D721Med (cell line): Measurements from ENCODE around the gene PRR5L.
A peak's percentile ranks its signal among the peaks of the same experiment; 100 is the strongest.

ENCODE experiments used
- DNase-seq: peaks from one replicate; pipeline ENCODE4 v3.0.0; 2011; ENCODE audit warnings: low spot score; ENCODE audit not compliant: insufficient read length
- FAIRE-seq: peaks from 2 replicates; lab custom pipeline; 2011; peaks lifted over from hg19 to GRCh38; lab: Jason Lieb, UNC
- TF ChIP-seq, protein P1 (sequence below): IDR thresholded peaks from 2 replicates; pipeline ENCODE4 v1.5.1; 2012; ENCODE audit warnings: mild to moderate bottlenecking, control low read depth; ENCODE audit not compliant: insufficient read depth; ENCODE audit errors: missing control alignments

The PRR5L gene

DNA sequence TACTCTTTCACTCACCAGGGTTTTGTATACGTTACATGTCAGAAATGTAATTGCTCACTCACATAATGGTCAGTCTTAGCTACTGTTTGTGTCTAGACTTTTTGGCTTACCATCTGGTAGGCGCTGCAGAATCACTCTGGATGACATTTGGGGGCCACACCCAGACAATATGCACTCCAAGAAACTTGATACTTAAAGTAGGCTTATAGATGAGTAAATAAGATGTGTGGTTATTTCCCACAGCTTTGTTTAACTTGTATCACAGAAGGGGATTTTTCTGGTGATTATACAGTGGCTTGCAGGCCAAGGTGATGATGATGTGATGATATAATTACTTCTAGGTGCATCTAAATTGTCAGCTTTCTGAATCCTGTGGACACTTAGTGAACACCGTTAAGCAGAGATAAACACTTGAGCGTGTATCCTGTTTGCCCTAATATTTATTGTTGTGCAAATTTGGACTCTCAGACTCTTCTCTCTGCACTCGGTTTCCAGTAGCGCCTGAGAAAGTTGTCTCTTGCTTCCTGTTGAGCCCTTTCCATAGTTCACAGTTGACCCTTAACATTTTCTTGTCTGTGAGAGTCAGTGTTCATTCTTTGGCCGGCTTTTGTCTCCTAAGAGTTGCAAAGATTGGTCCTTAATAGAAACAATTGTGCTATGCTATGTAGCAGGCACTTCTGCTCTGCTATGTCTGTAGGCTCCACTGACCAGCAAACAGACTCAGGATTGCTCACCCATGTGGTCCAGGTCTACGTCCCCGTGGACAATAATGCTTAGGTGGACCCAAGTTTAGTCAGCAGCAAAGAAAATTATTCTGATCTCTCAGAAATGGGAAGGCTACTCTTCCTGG, 89.3 kb downstream of the PRR5L start:
- TF ChIP-seq, protein P1, sequence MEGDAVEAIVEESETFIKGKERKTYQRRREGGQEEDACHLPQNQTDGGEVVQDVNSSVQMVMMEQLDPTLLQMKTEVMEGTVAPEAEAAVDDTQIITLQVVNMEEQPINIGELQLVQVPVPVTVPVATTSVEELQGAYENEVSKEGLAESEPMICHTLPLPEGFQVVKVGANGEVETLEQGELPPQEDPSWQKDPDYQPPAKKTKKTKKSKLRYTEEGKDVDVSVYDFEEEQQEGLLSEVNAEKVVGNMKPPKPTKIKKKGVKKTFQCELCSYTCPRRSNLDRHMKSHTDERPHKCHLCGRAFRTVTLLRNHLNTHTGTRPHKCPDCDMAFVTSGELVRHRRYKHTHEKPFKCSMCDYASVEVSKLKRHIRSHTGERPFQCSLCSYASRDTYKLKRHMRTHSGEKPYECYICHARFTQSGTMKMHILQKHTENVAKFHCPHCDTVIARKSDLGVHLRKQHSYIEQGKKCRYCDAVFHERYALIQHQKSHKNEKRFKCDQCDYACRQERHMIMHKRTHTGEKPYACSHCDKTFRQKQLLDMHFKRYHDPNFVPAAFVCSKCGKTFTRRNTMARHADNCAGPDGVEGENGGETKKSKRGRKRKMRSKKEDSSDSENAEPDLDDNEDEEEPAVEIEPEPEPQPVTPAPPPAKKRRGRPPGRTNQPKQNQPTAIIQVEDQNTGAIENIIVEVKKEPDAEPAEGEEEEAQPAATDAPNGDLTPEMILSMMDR = no peak
- DNase-seq (no peak), FAIRE-seq (peak; percentile 44)

DNA sequence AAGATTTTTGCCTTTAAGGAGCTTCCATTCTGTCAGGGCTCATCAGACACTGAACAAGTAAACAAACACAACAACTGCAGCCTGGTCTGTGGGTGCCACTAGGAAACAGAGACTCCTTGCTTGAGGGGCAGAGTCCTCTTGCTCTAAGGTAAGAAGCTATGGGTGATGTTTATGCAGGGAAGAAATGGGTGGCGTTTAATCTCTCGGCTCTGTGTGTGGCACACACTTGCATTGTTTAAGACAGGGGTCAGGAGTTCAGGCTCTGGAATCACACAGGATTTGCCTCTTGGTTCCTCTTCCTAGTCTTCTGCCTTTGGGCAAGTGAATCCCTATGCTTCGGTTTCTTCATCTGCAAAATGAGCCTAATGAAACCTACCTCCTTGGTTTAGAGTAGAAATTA, 90.3 kb downstream of the PRR5L start:
- FAIRE-seq = no peak
- TF ChIP-seq, protein P1 = no peak
- DNase-seq = no peak

DNA sequence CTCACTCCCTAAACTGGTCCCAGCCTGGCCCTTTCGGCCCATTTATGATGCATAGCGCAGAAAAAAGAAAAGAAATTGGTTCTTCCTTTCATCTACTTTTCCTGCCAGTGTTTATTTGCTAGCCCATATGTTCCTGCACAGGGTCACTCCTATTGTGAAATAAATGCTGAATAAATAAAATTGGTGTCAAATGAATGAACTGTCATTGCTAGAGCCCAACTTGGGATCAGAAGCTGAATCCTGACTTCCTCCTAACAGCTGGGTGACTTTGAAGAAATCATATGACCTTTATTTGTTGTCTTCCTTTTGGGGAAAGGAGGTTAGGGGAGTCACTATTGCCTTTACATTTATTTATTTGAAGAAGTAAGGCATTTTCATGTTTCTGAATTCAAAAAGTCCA, 92.0 kb downstream of the PRR5L start:
- FAIRE-seq (no peak), DNase-seq (no peak)
- TF ChIP-seq, protein P1 = no peak

DNA sequence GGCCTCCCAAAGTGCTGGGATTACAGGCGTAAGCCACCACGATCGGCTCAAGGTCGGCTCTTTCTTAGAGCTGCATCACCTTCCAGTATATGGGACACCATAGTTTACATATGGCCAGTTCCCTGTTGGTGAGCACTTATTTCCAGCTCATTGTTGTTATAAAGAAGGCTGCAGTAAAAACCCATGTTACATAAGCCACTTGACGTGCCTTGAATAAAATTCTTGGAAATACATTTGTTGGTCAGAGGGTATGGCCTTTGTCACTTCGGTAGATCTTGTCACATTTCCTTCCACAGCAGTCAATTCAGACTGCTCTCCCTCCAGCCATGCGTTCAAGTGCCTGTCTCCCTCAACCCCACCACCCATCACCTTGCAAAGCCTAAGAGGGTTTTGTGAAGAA, 92.9 kb downstream of the PRR5L start:
- FAIRE-seq (no peak), DNase-seq (no peak)
- TF ChIP-seq, protein P1 = no peak

DNA sequence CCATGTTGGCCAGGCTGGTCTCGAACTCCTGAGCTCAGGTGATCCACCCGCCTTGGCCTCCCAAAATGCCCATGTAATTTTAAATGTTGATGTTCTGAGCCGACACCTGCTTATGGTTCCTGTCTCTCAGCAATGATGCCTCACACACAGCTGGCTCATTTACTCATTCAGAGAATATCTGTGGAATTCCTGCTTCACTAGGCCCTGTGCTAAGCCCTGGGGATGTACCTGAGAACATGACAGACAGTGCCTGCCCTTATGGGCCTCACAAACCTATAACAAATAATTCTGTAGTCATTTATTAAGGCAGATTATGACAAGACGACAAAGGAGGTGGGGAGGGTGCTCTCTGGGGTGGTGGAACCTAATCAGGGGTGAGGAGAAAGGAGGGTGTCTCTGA, 93.7 kb downstream of the PRR5L start:
- DNase-seq (no peak), FAIRE-seq (no peak)

DNA sequence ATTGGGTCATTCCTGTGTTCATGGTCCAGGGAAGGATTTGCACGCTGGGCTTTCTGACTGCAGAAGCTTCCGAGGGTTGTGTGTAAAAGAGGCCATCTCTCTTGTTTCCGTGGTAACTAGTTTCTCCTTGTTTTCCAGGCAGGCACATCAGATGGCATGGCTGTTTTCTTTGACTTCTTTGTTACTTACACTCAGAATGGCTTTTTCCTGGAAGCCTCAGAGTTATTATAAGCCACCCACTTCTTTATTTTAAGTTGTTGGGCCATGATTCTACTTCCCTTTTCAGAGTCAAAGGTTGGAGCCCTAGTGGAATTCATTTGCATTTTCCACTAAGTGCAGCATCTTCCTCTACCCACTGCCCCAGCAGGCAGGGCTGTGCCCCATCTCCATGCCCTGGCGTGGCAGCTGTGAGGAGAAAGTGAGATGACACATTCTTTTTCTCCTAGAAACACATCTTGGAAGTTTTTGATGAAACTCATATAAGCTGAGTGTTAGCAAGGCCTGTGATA, 94.9 kb downstream of the PRR5L start:
- TF ChIP-seq, protein P1 = no peak
- DNase-seq (no peak), FAIRE-seq (no peak)

More for the DNA sequence above, 93.7 kb downstream of the PRR5L start:
- TF ChIP-seq, protein P1 = no peak

DNA sequence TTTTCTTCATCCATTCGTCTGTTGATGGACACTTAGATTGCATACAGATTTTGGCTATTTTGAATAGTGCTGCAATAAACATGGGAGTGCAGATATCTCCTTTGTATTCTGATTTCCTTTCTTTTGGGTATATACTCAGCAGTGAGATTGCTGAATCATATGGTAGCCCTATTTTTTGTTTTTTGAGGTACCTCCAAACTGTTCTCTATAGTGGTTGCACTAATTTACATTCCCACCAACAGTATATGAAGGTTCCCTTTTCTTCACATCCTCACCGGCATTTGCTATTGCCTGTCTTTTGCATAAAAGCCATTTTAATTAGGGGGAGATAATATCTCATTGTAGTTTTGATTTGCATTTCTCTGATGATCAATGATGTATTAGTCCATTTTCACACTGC, 96.1 kb downstream of the PRR5L start:
- no peak for DNase-seq
- TF ChIP-seq, protein P1 = no peak
- FAIRE-seq = no peak
